GM18858 (cell line): ENCODE results near the gene MTPN.

Source experiments
- ATAC-seq: cut with Tn5 transposase; IDR thresholded peaks from one replicate; pipeline ENCODE4 v1.9.1; 2021; ENCODE audit not compliant: unreplicated experiment

The MTPN gene

DNA sequence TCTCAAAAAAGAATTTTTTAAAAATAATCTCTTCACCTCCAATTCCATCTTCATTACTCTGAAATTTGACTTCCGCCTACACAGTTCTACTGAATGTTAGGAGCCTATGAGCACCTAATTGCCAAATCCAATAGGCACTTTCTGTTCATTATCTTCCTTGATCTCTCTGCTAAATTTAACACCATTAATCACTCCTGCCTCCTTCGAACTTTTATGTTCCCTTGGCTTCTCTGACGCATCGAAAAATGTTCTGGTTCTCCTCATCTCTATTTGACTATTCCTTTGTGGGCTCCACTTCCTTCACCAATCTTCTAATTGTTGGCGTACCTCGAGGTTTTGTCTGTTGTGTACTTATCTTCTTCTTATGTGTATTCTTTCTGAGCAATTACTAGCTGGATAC, 87.3 kb downstream of the MTPN start:
- no peak for ATAC-seq

DNA sequence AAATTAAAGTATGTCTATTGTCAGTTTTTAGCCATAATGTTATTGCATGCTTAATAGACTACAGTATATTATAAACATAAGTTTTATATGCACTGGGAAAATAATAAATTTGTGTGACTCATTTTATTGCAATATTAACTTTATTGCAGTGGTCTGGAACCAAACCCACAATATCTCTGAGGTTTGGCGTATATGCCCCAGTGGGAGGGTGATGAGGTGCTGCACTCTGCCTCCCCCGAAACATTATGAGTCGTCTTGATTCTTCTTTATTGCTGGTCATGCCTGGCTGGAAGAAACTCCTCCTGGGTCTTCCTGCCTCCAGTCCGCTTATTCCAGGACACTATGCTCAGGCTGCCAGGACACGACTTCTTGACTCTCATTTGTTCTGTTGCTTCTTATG, 88.4 kb downstream of the MTPN start:
- no peak for ATAC-seq

DNA sequence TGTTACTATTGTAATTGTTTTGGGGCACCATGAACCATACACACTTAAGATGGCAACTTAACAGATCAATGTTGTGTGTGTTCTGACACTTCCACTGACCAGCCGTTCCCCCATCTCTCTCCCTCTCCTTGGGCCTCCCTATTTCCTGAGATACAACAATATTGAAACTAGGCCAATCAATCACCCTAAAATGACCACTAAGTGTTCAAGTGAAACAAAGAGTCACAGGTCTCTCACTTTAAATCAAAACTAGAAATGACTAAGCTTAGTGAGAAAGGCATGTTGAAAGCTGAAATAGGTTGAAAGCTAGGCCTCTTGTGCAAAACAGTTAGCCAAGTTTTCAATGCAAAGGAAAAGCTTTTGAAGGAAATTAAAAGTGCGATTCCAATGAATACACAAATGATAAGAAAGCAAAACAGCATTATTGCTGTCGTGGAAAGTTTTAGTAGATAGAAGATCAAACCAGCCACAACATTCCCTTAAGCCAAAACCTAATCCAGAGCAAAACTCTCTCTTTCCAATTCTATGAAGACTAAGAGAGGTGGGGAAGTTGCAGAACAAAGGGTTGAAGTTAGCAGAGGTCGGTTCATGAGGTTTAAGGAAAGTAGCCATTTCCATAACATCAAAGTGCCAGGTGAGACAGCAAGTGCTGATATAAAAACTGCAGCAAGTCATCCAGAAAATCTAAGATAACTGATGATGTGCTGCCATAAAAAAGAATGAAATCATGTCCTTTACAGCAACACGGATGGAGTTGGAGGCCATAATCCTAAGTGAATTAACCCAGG, 90.6 kb downstream of the MTPN start:
- ATAC-seq = no peak

DNA sequence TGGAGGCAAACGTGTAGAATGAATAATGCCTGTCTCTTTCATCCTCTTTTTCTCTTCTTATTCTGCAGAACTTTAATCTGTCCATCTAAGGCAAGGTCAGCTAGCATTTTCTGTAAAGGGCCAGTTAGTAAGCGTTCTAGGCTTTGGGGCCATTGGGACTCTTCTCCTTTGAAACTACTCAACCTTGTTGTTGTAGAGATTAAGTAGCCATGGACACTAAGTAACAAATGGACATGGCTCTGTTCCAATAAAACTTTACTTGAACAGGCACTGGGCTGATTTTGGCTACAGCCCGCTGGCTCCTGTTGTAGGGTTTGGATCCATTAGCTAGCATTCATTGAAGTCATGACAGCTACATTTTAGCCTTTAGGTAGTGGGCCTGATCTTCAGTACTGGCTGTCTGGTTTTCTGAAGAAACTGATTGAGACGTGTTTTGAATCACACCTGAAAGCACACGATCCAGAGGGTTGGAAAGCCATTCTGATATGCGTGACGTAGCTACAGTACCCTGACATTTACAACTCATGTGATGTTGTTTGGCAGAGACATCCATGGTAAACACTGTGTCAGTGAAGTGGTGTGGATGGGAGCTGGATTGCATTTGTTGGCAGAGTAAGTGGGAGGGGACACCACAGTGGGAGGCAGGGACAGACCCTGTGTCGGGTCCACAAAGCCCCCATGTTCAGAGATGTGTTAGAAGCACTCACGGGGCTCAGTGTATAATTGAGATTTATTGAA, 92.5 kb downstream of the MTPN start:
- no peak for ATAC-seq

- no peak for ATAC-seq
Measured at GRCh38 chr7:135879233-135879632, 97.9 kb downstream of the MTPN start.

- no peak for ATAC-seq
Measured at GRCh38 chr7:135878284-135878683, 98.9 kb downstream of the MTPN start.

GRCh38 chr7:135877805-135878204, 99.4 kb downstream of the MTPN start:
- peak; percentile 47 for ATAC-seq
